PFSK-1 (cell line): ENCODE results near the gene RNFT2.

Source experiments
- FOXP2 ChIP-seq: optimal IDR thresholded peaks from 2 replicates; pipeline ENCODE3; 2011; ENCODE audit warnings: borderline replicate concordance, control low read depth, inconsistent platforms; ENCODE audit not compliant: insufficient read depth; ENCODE audit errors: extremely low read length, extremely low read depth
- POLR2AphosphoS5 ChIP-seq: IDR thresholded peaks from 2 replicates; pipeline ENCODE4 v1.6.1; 2012; ENCODE audit warnings: low read depth, mild to moderate bottlenecking, control low read depth, low read length, moderate library complexity
- SIN3A ChIP-seq: IDR thresholded peaks from 2 replicates; pipeline ENCODE4 v1.6.1; 2012; ENCODE audit warnings: mild to moderate bottlenecking, low read length, moderate library complexity, borderline replicate concordance; ENCODE audit not compliant: insufficient read depth
- TAF1 ChIP-seq: IDR thresholded peaks from 2 replicates; pipeline ENCODE4 v1.6.1; 2012; ENCODE audit warnings: low read length, control low read depth, borderline replicate concordance; ENCODE audit not compliant: insufficient read depth
- TF ChIP-seq, protein P1 (sequence below), 2 experiments: IDR thresholded peaks; 2 replicates each; pipeline versions ENCODE4 v1.6.1 to v1.8.0; 2011 to 2012; ENCODE audit warnings: low read depth in 2 of 2, low read length in 2 of 2, control low read depth in 1 of 2, inconsistent platforms in 1 of 2, mild to moderate bottlenecking in 1 of 2, moderate library complexity in 1 of 2; ENCODE audit not compliant: insufficient read depth in 1 of 2

The RNFT2 gene

DNA sequence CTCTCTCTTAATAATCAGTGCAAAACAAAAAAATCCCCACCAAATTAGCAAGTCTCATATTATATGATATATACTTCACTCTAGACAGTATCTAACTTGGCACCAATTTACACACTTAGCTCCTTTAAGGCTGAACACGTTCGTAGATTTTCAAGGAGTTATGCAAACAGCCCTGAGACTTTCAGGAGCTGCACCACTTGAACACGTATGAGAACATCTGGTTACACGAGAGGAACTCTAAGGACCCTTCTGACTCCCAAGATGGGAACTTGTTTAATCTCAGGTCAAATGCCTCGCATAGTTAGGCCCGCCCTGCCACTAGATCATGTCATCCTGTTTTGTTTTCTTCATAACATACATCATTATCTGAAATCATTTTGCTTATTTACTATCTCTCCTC lies 10.2 kb upstream of the RNFT2 start:
- TF ChIP-seq TAF1 (no peak), FOXP2 (no peak), POLR2AphosphoS5 (no peak), SIN3A (no peak)
- TF ChIP-seq, protein P1, sequence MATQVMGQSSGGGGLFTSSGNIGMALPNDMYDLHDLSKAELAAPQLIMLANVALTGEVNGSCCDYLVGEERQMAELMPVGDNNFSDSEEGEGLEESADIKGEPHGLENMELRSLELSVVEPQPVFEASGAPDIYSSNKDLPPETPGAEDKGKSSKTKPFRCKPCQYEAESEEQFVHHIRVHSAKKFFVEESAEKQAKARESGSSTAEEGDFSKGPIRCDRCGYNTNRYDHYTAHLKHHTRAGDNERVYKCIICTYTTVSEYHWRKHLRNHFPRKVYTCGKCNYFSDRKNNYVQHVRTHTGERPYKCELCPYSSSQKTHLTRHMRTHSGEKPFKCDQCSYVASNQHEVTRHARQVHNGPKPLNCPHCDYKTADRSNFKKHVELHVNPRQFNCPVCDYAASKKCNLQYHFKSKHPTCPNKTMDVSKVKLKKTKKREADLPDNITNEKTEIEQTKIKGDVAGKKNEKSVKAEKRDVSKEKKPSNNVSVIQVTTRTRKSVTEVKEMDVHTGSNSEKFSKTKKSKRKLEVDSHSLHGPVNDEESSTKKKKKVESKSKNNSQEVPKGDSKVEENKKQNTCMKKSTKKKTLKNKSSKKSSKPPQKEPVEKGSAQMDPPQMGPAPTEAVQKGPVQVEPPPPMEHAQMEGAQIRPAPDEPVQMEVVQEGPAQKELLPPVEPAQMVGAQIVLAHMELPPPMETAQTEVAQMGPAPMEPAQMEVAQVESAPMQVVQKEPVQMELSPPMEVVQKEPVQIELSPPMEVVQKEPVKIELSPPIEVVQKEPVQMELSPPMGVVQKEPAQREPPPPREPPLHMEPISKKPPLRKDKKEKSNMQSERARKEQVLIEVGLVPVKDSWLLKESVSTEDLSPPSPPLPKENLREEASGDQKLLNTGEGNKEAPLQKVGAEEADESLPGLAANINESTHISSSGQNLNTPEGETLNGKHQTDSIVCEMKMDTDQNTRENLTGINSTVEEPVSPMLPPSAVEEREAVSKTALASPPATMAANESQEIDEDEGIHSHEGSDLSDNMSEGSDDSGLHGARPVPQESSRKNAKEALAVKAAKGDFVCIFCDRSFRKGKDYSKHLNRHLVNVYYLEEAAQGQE (IDR thresholded peaks at IDR 0.05; ENCODE audit: insufficient read depth in 1 of 2, low read depth in 2 of 2, low read length in 2 of 2): no peak

DNA sequence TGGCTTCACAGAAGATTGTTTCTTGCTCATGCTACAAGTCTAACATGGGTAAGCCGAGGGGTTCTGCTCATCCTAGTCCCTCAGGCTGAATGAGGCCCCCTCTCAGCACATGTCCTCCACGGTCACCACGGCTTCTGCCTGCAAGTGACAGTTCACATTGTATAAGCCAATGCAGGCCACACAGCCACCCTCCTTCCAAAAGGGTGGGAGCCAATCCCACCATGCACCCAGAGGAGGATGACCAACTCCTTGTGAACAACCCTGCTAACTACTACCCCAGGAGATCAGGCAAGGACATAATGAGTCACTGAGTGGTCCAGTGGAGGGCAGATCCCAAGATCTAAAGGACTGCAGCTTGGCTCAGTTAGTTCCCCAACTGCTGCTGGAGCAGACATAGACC lies 6.3 kb upstream of the RNFT2 start:
- TF ChIP-seq TAF1: no peak
- no peak for TF ChIP-seq FOXP2
- TF ChIP-seq POLR2AphosphoS5: no peak
- no peak for TF ChIP-seq SIN3A

DNA sequence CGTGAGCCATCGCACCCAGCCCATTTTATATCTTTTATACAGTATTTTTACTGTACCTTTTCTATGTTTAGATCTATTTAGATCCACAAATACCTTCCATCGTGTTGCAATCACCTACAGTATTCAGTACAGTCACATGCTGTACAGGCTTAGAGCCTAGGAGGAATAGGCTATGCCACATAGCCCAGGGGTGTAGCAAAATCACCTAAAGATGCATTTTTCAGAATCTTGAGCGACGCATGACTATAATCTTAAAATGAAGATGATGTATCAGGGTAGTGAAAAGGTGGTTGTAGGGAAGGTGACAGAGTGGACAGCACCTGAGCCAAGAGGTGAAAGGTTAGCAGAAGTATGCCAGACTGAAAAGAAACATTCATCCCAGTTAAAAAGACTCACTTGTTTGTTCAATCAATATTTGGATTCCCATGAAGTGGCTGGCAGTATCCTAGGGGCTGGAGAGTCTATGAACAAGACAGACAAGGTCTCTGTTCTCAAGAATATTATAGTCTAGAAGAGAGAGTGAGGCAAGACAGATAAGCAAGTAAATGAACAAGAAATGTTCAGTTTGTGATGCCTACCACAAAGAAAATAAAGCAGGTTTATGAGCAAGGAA lies 3.9 kb upstream of the RNFT2 start:
- TF ChIP-seq TAF1: no peak
- TF ChIP-seq, protein P1 (IDR thresholded peaks at IDR 0.05; ENCODE audit: insufficient read depth in 1 of 2, low read depth in 2 of 2, low read length in 2 of 2): no peak
- TF ChIP-seq SIN3A: no peak
- no peak for TF ChIP-seq FOXP2
- no peak for TF ChIP-seq POLR2AphosphoS5

DNA sequence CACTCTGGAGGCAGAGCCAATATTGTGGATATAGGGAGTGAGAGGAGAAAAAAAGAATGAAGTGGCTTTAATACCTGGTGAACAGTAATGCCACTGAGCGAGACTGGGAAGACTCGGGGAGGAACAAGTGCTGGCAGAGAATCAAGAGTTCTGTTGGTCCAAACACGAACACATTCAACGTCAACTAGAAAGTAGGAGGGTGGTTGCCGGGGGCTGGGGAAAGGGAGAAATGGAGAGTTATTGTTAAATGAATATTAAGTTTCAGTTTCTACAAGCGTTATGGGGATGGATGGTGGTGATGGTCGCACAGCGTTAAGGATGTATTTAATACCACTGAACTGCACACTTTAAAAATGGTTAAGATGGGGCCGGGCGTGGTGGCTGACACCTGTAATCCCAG lies 3.0 kb upstream of the RNFT2 start:
- TF ChIP-seq TAF1 (no peak), FOXP2 (no peak), SIN3A (no peak), POLR2AphosphoS5 (no peak)
- TF ChIP-seq, protein P1 (IDR thresholded peaks at IDR 0.05; ENCODE audit: insufficient read depth in 1 of 2, low read depth in 2 of 2, low read length in 2 of 2): no peak

DNA sequence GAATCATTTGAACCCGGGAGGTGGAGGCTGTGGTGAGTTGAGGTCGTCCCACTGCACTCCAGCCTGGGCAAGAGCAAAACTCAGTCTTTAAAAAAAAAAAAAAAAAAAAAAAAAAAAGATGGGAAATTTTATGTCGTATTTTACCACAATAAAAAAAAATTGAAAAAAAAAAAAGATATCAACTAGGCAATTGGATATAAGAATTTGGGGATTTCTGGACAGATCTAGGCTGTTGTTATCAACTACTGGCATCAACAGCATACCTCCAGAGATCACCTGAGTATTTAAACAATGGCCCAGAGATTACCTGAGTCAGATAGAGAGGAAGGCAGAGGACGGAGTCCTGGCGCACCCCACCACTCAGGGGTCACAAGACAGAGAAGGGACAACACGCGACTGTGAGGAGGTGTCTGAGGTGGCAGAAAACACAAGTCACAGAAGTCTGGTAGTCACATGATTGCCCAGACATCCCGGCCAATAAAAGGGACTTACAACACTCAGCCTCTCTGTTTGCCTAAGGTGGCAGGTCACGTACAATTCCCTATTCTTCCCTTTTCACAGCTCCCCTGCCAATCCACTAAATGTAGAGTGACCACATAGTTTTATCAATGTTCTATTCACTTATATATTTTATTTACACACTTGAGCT lies 2.0 kb upstream of the RNFT2 start:
- TF ChIP-seq SIN3A (no peak), TAF1 (no peak), POLR2AphosphoS5 (no peak), FOXP2 (no peak)
- TF ChIP-seq, protein P1 (IDR thresholded peaks at IDR 0.05; ENCODE audit: insufficient read depth in 1 of 2, low read depth in 2 of 2, low read length in 2 of 2): no peak
